NCI-H526 treated with DMSO at 0.1 percent for 48 hours (cell line): ENCODE results near the gene NAPA.
"Not testable (repeated sequence)": the region's sequence is repeated elsewhere in the genome, so short reads cannot be mapped to it uniquely, and the experiment has no call there.

Source experiments
- DNase-seq: peaks from one replicate; lab custom pipeline; 2025; lab: John Stamatoyannopoulos, UW

NAPA gene

GRCh38 chr19:47486220-47486619 lies 28.6 kb downstream of the NAPA start:
- DNase-seq: not testable (repeated sequence)

GRCh38 chr19:47485210-47485609 lies 29.7 kb downstream of the NAPA start:
- DNase-seq: no peak

- DNase-seq: peak; percentile 70
These were observed 30.8 kb downstream of the NAPA start, which contains the start of gene KPTN for GRCh38 chr19:47483800-47484690. Gene KPTN, minus strand, starts transcription at chr19:47484219. Its CDS starts 59 bp downstream, at chr19:47484160.

GRCh38 chr19:47483200-47483599 lies 31.7 kb downstream of the NAPA start:
- no peak for DNase-seq

GRCh38 chr19:47481460-47482052 lies 33.3 kb downstream of the NAPA start:
- no peak for DNase-seq

- no peak for DNase-seq
These were observed 34.2 kb downstream of the NAPA start for GRCh38 chr19:47480658-47481057.

- DNase-seq: no peak
These were observed 35.0 kb downstream of the NAPA start for GRCh38 chr19:47479701-47480503.

- DNase-seq: no peak
These were observed 38.4 kb downstream of the NAPA start for GRCh38 chr19:47476438-47476972.

- no peak for DNase-seq
These were observed 39.4 kb downstream of the NAPA start for GRCh38 chr19:47475465-47475864.

- DNase-seq: no peak
These were observed 41.5 kb downstream of the NAPA start for GRCh38 chr19:47473336-47473735.

GRCh38 chr19:47471733-47472457 lies 43.0 kb downstream of the NAPA start, which contains the start of gene SLC8A2:
Gene SLC8A2, minus strand, starts transcription at chr19:47471893. Its CDS starts 5,490 bp downstream, at chr19:47466403.
- DNase-seq: no peak

- no peak for DNase-seq
These were observed 43.5 kb downstream of the NAPA start for GRCh38 chr19:47471381-47471732.

GRCh38 chr19:47470447-47471195 lies 44.2 kb downstream of the NAPA start:
- no peak for DNase-seq

- no peak for DNase-seq
These were observed 45.1 kb downstream of the NAPA start for GRCh38 chr19:47469719-47470118.

GRCh38 chr19:47469363-47469700 lies 45.5 kb downstream of the NAPA start:
- DNase-seq: no peak

- DNase-seq: no peak
These were observed 46.9 kb downstream of the NAPA start for GRCh38 chr19:47467914-47468313.

- DNase-seq: no peak
These were observed 48.9 kb downstream of the NAPA start for GRCh38 chr19:47465957-47466356.

GRCh38 chr19:47464675-47465419 lies 50.0 kb downstream of the NAPA start:
- peak; percentile 96 for DNase-seq

- DNase-seq: no peak
These were observed 53.0 kb downstream of the NAPA start for GRCh38 chr19:47461876-47462275.

- DNase-seq: no peak
These were observed 55.4 kb downstream of the NAPA start for GRCh38 chr19:47459477-47459876.
